Motor neuron (in vitro differentiated cells): ENCODE results near the gene PIK3R3. TPM values are rescaled to one million over a fixed set of nuclear protein-coding genes. Genes with fewer than 3 reads are reported as not detected.

Experiments
- ATAC-seq, 8 experiments: fragments of 200-7000 bp; cut with Tn5 transposase; replicated peaks in 6 of 8; 2 replicates each; pipeline ENCODE4 v1.8.0; 2021; ENCODE audit warnings: mild to moderate bottlenecking in 8 of 8, moderate library complexity in 8 of 8
- H3K27ac ChIP-seq, 2 donors: fragments of 250-450 bp; sonication (Bioruptor Pico); 2 replicates each; pipeline ENCODE4 v1.9.0; 2021; ENCODE audit warnings: antibody characterized with exemption in 2 of 2, mild to moderate bottlenecking in 2 of 2, moderate library complexity in 1 of 2
- H3K4me1 ChIP-seq, 2 donors: fragments of 250-450 bp; sonication (Bioruptor Pico); replicated peaks in 1 of 2; 2 replicates each; pipeline ENCODE4 v1.6.1; 2021; ENCODE audit warnings: antibody characterized with exemption in 2 of 2, mild to moderate bottlenecking in 2 of 2, moderate library complexity in 1 of 2
- H3K4me3 ChIP-seq, 5 donors: fragments of 250-450 bp; sonication (Bioruptor Pico); 2 replicates each; pipeline ENCODE4 v1.9.0; 2021; ENCODE audit warnings: antibody characterized with exemption in 5 of 5, mild to moderate bottlenecking in 5 of 5, moderate library complexity in 4 of 5
- WGBS, 10 experiments: fragments of 450-650 bp; shearing (Covaris generic); methylation state at CpG; one replicate each; pipeline ENCODE4 v1.0.0; 2022; 5-methylcytosine and 5-hydroxymethylcytosine counted together
- in situ Hi-C, 9 experiments: fragments of 400-800 bp; cut with MboI; loops; one replicate each; pipeline ENCODE4 v1.15.0; 2021; ENCODE audit warnings: low sequenced_read_pairs in 9 of 9, low pct_unique_long_range_greater_than_20kb in 2 of 9; ENCODE audit not compliant: unreplicated experiment in 9 of 9
- total RNA-seq, 8 experiments: library from RNA; unstranded; fragments of 300-600 nt; gene quantifications; 2 replicates each; pipeline versions ENCODE4 v1.2.3 to v1.2.4, GENCODE V29; 2022

The PIK3R3 gene
- total RNA-seq, 8 experiments from 2014 or later = 11.6 to 137 (median 39.1) TPM

- no peak for ATAC-seq
- 67 to 100% (median 100%) methylated on average over 1 to 2 of the region's 2 CpGs; no CpG with 5 or more reads in 1 of the 10 experiments for WGBS, 10 experiments
- no peak overlapping the region for H3K4me3 ChIP-seq
- in situ Hi-C loops = loop anchor here in 4 of 9 experiments (25.0 kb wide), 1 partner anchor 146 kb away; the partner anchor contains the start of genes P3R3URF (in 4 of the 4), POMGNT1 (in 4 of the 4) and TSPAN1 (in 4 of the 4)
- peaks cover 0 to 9% of the 10 kb centered on the region in 2 donors for H3K4me1 ChIP-seq
- H3K27ac ChIP-seq = peak overlapping the region in 1 of 2 donors; percentile 18
Measured at GRCh38 chr1:46041551-46041950, 90.9 kb downstream of the PIK3R3 start.

- Histone ChIP-seq H3K4me1 (peaks cover 0 to 9% of the 10 kb centered on the region in 2 donors), H3K4me3 (no peak overlapping the region), H3K27ac (no peak overlapping the region)
- peak in 3 of 8 experiments; percentile 68 to 73 (median 73) for ATAC-seq
- WGBS, 10 experiments = 0 to 93% (median 89%) methylated on average over 1 to 4 of the region's 4 CpGs; no CpG with 5 or more reads in 3 of the 10 experiments
- in situ Hi-C loops = loop anchor here in 8 of 9 experiments (5.0 to 25.0 kb wide), 4 partner anchors 135 to 148 kb away; partner anchors contain the start of genes P3R3URF (in 7 of the 8), TSPAN1 (in 7 of the 8) and POMGNT1 (in 4 of the 8)
Measured at GRCh38 chr1:46039571-46040052, 92.8 kb downstream of the PIK3R3 start.

GRCh38 chr1:46036894-46037839 is 95.3 kb downstream of the PIK3R3 start:
- Histone ChIP-seq H3K4me1 (peaks cover 0 to 5% of the 10 kb centered on the region in 2 donors), H3K4me3 (no peak overlapping the region), H3K27ac (no peak overlapping the region)
- 17 to 94% (median 54%) methylated on average over 1 to 10 of the region's 11 CpGs; no CpG with 5 or more reads in 2 of the 10 experiments for WGBS, 10 experiments
- ATAC-seq = peak; percentile 53 to 80 (median 75)
- in situ Hi-C loops = loop anchor here in 8 of 9 experiments (5.0 to 25.0 kb wide), 4 partner anchors 138 to 150 kb away; partner anchors contain the start of genes P3R3URF (in 7 of the 8), TSPAN1 (in 7 of the 8) and POMGNT1 (in 4 of the 8)

GRCh38 chr1:46034601-46035516 is 97.6 kb downstream of the PIK3R3 start:
- Histone ChIP-seq H3K4me1 (no peaks in the 10 kb centered on the region), H3K4me3 (no peak overlapping the region), H3K27ac (no peak overlapping the region)
- 80 to 100% (median 98%) methylated on average over 1 to 15 of the region's 27 CpGs; no CpG with 5 or more reads in 4 of the 10 experiments for WGBS, 10 experiments
- peak in 4 of 8 experiments; percentile 8 to 21 (median 12) for ATAC-seq
- in situ Hi-C loops = loop anchor here (5.0 to 25.0 kb wide), 4 partner anchors 140 to 152 kb away; partner anchors contain the start of genes P3R3URF (in 8 of the 9), TSPAN1 (in 8 of the 9) and POMGNT1 (in 4 of the 9)

GRCh38 chr1:46030876-46031660 is 101.4 kb downstream of the PIK3R3 start:
- 92 to 100% (median 94%) methylated on average over 2 to 14 of the region's 26 CpGs; no CpG with 5 or more reads in 4 of the 10 experiments for WGBS, 10 experiments

GRCh38 chr1:46030074-46030870 is 102.2 kb downstream of the PIK3R3 start:
- H3K4me1 ChIP-seq = no peaks in the 10 kb centered on the region
- no peak for ATAC-seq
- WGBS, 10 experiments = 40 to 100% (median 99%) methylated on average over 1 to 17 of the region's 18 CpGs; no CpG with 5 or more reads in 3 of the 10 experiments
- H3K4me3 ChIP-seq = no peak overlapping the region
- in situ Hi-C loops = loop anchor here in 7 of 9 experiments (5.0 to 25.0 kb wide), 3 partner anchors 145 to 157 kb away; partner anchors contain the start of genes P3R3URF (in 7 of the 7), TSPAN1 (in 7 of the 7) and POMGNT1 (in 4 of the 7)
- no peak overlapping the region for H3K27ac ChIP-seq

More at GRCh38 chr1:46030876-46031660, 101.4 kb downstream of the PIK3R3 start:
- in situ Hi-C loops = loop anchor here in 7 of 9 experiments (5.0 to 25.0 kb wide), 3 partner anchors 144 to 156 kb away; partner anchors contain the start of genes P3R3URF (in 7 of the 7), TSPAN1 (in 7 of the 7) and POMGNT1 (in 4 of the 7)
- H3K27ac ChIP-seq = no peak overlapping the region
- no peak overlapping the region for H3K4me3 ChIP-seq
- no peaks in the 10 kb centered on the region for H3K4me1 ChIP-seq
- peak in 1 of 8 experiments; percentile 6 for ATAC-seq

GRCh38 chr1:46027788-46028573 is 104.4 kb downstream of the PIK3R3 start:
- in situ Hi-C loops = loop anchor here in 4 of 9 experiments (25.0 kb wide), 1 partner anchor 159 kb away; the partner anchor contains the start of genes P3R3URF (in 4 of the 4), POMGNT1 (in 4 of the 4) and TSPAN1 (in 4 of the 4)
- H3K4me1 ChIP-seq = no peaks in the 10 kb centered on the region
- H3K4me3 ChIP-seq = no peak overlapping the region
- ATAC-seq = no peak
- WGBS, 10 experiments = 77 to 100% (median 96%) methylated on average over 1 to 7 of the region's 8 CpGs; no CpG with 5 or more reads in 1 of the 10 experiments
- no peak overlapping the region for H3K27ac ChIP-seq

- in situ Hi-C loops = loop anchor here in 4 of 9 experiments (25.0 kb wide), 1 partner anchor 161 kb away; the partner anchor contains the start of genes P3R3URF (in 4 of the 4), POMGNT1 (in 4 of the 4) and TSPAN1 (in 4 of the 4)
- no peak for ATAC-seq
- 79 to 100% (median 88%) methylated on average over 1 to 3 of the region's 3 CpGs; no CpG with 5 or more reads in 3 of the 10 experiments for WGBS, 10 experiments
Measured at GRCh38 chr1:46026531-46026930, 105.9 kb downstream of the PIK3R3 start.

GRCh38 chr1:46021046-46021996 is 111.1 kb downstream of the PIK3R3 start:
- H3K27ac ChIP-seq = no peak overlapping the region
- H3K4me1 ChIP-seq = no peaks in the 10 kb centered on the region
- in situ Hi-C loops = no loop called here
- ATAC-seq = peak in 3 of 8 experiments; percentile 35 to 71 (median 65)
- WGBS, 10 experiments = 90 to 100% (median 100%) methylated on average over 1 to 2 of the region's 2 CpGs; no CpG with 5 or more reads in 2 of the 10 experiments
- no peak overlapping the region for H3K4me3 ChIP-seq

More at GRCh38 chr1:46026531-46026930, 105.9 kb downstream of the PIK3R3 start:
- H3K4me1 ChIP-seq = no peaks in the 10 kb centered on the region
- H3K4me3 ChIP-seq = no peak overlapping the region
- no peak overlapping the region for H3K27ac ChIP-seq
